Urothelium cell line (cell line): Measurements from ENCODE around the gene GLT6D1.
A peak's percentile ranks its signal among the peaks of the same experiment; 100 is the strongest.
"Not testable (repeated sequence)": the region's sequence is repeated elsewhere in the genome, so short reads cannot be mapped to it uniquely, and the experiment has no call there.

Experiments
- DNase-seq: peaks from one replicate; pipeline ENCODE4 v3.0.0; 2011; ENCODE audit warnings: low spot score, mixed read lengths
- FAIRE-seq: peaks from 2 replicates; lab custom pipeline; 2011; peaks lifted over from hg19 to GRCh38; lab: Jason Lieb, UNC

GLT6D1 gene

GRCh38 chr9:135665795-135666189 is 26.5 kb upstream of the GLT6D1 start:
- no peak for DNase-seq
- FAIRE-seq, result no peak

- DNase-seq, result no peak
Measured at GRCh38 chr9:135664801-135665794, 25.8 kb upstream of the GLT6D1 start.

DNA sequence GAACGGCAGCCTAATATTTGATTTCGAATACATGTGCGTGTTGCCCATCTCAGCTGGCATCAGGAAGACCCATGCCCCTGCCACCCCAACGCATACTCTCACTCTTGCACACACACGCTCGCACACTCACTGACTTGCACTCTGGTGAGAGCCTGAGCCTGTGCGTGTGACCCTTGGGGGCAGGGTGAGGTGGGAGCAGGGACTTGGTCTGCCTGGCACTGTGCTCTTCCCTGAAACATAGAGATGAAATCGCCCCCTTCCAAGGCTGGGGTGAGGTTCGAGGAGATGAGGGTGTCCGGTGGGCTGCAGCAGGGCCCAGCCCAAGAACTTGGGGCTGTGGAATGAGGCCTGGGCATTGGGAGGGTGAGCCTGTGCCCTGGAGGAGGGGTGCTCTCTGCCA is 24.9 kb upstream of the GLT6D1 start:
- FAIRE-seq (no peak), DNase-seq (no peak)

More at GRCh38 chr9:135664801-135665794, 25.8 kb upstream of the GLT6D1 start:
- no peak for FAIRE-seq

GRCh38 chr9:135663857-135664256 is 24.5 kb upstream of the GLT6D1 start:
- DNase-seq (no peak), FAIRE-seq (no peak)

- FAIRE-seq (no peak), DNase-seq (no peak)
Measured at GRCh38 chr9:135663451-135663770, 24.1 kb upstream of the GLT6D1 start.

GRCh38 chr9:135662758-135663450 is 23.6 kb upstream of the GLT6D1 start, which contains the start of gene LCN9:
Gene LCN9 (plus strand): TSS chr9:135663309. CDS start chr9:135663322, 13 bp downstream.
- DNase-seq, result peak; percentile 53

DNA sequence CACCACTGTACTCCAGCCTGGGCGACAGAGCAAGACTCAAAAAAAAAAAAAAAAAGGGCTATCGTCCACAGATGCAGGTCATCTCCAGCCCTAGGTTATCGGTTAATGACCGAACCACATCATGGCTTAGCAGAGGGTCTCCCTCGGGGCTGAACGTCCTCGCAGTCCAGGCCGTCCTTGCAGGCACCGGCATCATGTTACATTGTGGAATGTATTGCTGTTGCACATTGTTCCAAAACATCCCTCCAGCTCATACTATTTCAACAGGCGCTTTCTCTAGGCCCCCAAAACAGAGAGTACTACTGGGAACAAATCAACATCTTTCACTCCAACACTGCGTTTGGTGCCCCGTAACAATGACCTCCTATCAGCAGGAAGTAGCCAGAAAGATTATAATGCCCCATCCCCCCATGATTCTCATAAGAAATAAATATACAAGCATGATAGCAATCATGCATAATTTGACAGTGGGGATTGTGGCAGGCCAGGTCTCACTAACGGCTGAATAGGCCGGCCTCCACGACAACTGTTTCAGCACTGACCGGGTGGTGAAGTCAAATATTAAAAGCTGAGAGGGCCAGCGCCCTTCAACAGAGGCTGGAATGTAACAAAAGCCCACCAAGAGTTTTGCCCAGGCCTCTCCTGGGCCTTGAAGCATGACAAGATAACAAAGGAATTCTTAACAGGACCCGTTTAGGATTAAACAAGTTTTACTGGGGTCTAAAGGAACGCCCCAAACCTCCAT is 22.6 kb upstream of the GLT6D1 start:
- DNase-seq (no peak), FAIRE-seq (no peak)

More at GRCh38 chr9:135662758-135663450, 23.6 kb upstream of the GLT6D1 start, which contains the start of gene LCN9:
- FAIRE-seq, result peak; percentile 13

- no peak for DNase-seq
Measured at GRCh38 chr9:135660407-135660806, 21.1 kb upstream of the GLT6D1 start.

GRCh38 chr9:135659252-135659651 is 19.9 kb upstream of the GLT6D1 start:
- no peak for DNase-seq
- FAIRE-seq, result no peak

More at GRCh38 chr9:135660407-135660806, 21.1 kb upstream of the GLT6D1 start:
- no peak for FAIRE-seq

GRCh38 chr9:135657416-135657815 is 18.1 kb upstream of the GLT6D1 start:
- FAIRE-seq (peak; percentile 77), DNase-seq (no peak)

GRCh38 chr9:135655317-135655716 is 16.0 kb upstream of the GLT6D1 start:
- no peak for FAIRE-seq
- no peak for DNase-seq

DNA sequence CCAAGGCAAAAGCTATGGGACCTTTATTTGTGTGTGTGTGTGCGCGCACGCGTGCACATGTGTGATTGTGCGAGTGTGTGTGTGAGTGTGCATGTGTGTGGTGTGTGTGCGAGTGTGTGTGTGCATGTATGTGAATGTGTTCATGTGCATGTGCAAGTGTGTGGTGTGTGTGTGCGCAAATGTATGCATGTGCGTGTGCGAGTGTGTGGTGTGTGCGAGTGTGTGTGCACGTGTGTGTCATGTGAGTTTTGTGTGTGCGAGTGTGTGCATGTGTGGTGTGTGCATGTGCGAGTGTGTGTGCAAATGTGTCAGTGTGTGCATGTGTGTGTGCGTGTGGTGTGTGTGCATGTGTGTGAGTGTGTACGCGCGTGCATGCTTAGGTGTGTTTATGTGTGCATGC is 11.1 kb upstream of the GLT6D1 start:
- DNase-seq (no peak), FAIRE-seq (peak; percentile 97)

GRCh38 chr9:135649508-135649907 is 10.2 kb upstream of the GLT6D1 start:
- FAIRE-seq, result no peak
- DNase-seq, result no peak

GRCh38 chr9:135648494-135649410 is 9.4 kb upstream of the GLT6D1 start:
- no peak for FAIRE-seq
- no peak for DNase-seq

GRCh38 chr9:135647884-135648283 is 8.5 kb upstream of the GLT6D1 start:
- DNase-seq (no peak), FAIRE-seq (no peak)

DNA sequence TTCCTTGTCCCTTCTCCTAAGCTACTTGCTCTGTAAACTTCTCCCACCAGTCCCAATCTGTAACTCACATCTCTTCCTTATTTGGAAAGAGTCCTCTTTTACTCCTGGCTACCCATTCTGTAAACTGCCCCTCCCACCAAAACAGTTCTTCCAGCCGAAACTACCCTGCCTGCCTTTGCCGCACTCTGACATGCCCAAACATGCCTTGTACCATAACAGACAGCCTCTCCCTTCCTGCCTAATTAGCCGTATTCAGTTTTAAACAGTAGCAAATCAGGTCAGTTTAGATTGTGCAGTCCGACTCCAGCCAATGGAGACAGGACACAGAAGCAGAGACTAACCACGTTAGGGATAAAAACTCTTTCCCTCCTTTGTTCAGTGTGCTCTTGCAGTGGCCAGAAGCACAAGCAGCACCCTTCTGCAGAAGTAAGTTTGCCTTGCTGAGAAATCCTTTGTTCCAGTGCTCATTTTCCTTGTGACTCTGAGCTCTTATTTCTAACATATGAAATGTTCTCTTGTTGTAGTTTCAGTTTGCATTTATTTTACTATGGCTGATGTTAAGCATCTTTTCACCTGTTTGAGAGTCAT is 5.4 kb upstream of the GLT6D1 start:
- FAIRE-seq, result no peak

GRCh38 chr9:135641745-135642144 is 2.4 kb upstream of the GLT6D1 start:
- FAIRE-seq, result no peak
- peak; percentile 25 for DNase-seq

More for the DNA sequence above, 5.4 kb upstream of the GLT6D1 start:
- no peak for DNase-seq

DNA sequence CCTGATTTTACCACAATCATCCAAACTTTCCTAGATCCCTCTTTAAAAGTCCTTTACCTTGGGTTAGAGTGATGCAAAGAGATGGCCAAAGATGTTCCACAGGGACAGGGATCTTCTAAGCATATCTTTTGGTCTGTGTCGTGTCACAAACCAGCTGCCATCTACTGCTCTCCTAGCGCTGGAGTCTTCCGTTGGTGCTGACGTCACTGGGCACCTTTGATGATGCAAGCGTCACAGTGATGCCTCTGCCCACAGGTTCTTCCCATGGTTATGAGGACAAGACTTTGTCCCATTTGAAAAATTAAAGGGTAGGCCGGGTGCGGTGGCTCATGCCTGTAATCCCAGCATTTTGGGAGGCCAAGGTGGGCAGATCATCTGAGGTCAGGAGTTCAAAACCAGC is 1.7 kb upstream of the GLT6D1 start:
- DNase-seq (no peak), FAIRE-seq (no peak)

- FAIRE-seq, DNase-seq: not testable (repeated sequence)
Measured at GRCh38 chr9:135636930-135637530, 2.3 kb downstream of the GLT6D1 start.
